ENCODE data around the gene GSG1L2.

The GSG1L2 gene

DNA sequence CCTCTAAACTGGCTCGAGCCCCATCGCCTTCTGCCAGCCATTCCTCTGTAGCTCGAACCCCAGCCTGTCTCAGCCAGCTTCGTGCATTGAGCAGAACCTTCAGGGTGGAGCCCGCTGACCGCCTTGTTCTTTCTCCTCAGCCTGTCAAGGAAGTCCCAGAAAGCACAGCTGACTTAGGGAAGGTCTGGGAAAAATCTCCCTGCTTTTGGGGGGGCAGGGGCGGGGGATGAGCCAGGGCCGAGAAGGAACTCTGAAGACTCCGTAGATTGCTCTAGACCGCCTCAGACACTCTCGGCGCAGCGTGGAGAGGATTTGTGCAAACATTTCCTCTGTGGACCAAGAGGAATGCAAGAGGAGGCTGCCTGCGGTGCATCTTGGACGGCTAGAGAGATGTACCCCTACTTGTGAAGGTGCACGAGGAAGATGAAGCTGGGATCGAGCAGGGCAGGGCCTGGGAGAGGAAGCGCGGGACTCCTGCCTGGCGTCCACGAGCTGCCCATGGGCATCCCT lies 3.8 kb upstream of the GSG1L2 start, which contains the start of gene GLP2R:
GLP2R (plus strand) TSS at position 284 of the 510 bp plus-strand sequence; CDS start at position 424, 140 bp downstream.
- DNase-seq (ENCODE audit: low read depth, low spot score), result no peak

GRCh38 chr17:9824797-9825338 lies 3.0 kb upstream of the GSG1L2 start:
- DNase-seq (ENCODE audit: low read depth, low spot score), result no peak

DNA sequence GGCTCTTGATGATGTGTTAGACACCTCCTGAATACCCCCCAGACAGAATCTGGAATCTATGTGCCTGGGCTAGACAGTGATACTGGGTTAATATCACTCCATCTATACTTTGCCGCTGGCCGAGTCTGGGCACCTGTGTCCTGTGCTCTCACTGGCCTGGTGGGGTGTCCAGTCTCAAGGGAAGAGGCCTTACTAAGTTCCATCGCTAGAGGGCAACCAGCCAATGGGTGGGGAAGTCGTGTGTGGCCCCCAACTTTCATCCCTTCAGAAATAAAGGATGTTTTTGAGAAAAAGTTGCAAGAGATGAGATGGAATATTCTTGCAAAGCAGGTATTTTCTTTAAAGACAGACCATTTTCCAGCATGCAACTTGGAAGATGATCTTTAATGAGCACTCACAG lies 2.2 kb upstream of the GSG1L2 start:
- no peak for DNase-seq (ENCODE audit: low read depth, low spot score)

DNA sequence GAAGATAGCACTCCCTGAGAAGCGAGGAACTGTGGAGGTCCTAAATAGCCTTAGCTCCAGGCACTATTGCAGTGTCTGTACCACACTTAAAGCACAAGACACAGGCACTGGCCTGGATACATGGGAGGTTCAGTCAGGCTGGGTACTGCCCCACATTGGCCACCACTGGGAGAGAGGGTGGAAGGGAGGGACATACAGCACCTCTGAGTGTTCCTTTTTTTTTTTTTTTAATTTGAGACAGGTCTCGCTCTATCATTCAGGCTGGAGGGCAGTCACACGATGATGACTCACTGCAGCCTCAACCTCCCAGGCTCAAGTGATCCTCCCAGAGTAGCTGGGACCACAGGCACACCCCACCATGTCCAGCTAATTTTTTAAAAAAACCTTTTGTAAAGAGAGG lies 1.4 kb downstream of the GSG1L2 start:
- no peak for DNase-seq (ENCODE audit: low read depth, low spot score)

GRCh38 chr17:9818760-9819159 lies 3.1 kb downstream of the GSG1L2 start:
- no peak for DNase-seq (ENCODE audit: low read depth, low spot score)

DNA sequence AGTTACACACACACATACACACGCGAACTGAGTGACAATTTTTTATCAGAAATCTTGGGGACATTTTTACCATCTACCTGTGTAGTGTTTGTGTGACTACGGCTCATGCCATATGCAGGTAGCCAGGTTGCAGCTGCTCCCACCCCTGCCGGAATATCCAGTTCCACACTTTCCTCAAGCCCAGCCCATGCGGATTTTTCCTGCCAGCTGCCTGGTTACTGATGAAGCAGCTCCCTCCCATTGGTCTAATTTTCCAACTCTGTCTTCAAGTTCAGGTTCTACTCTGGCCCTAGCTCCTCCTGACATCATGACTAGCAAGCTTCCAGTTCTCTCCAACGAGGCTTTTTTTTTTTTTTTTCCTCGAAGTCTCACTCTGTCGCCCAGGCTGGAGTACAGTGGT lies 4.8 kb downstream of the GSG1L2 start:
- no peak for DNase-seq (ENCODE audit: low read depth, low spot score)

DNA sequence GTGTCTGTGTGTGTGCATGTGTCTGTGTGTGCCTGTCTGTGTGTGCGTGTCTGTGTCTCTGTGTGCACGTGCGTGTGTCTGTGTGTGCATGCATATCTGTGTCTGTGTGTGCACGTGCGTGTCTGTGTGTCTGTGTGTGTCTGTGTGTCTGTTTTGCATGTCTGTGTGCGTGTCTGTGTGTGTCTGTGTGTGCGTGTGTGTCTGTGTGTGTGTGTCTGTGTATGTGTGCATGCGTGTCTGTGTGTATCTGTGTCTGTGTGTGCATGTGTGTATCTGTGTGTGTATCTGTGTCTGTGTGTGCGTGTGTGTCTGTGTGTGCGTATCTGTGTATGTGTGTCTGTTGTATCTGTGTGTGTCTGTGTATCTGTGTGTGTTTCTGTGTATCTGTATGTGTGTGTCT lies 5.4 kb downstream of the GSG1L2 start:
- no peak for DNase-seq (ENCODE audit: low read depth, low spot score)

DNA sequence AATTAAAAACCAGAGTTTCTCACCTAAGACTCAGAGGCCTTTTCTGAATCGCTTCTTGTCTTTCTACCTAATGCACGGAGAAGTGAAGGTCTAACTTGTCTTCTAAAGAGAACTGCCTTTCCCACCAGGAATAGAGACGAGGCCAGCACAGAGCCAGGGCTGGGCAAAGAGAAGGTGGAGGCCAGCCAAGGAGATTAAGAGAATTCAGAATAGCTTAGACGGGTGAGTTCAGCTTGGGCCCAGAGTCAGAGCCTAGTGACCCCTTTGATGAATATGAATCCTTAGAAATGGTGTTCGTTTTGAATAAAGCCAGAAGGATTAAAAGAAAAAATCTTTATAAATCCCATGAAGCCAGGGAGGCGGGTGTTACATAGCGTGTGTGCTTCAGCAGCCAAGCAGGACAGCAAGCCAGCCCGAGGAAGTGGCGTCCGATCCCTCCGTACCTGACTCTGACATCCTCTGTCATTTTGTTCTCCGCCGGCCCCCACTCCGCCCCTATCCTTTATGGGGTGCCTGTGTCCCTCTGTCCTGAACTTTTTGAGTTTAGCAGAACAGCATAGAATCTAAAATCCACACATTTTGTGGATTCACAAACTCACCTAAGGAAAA lies 7.4 kb downstream of the GSG1L2 start:
- no peak for DNase-seq (ENCODE audit: low read depth, low spot score)

DNA sequence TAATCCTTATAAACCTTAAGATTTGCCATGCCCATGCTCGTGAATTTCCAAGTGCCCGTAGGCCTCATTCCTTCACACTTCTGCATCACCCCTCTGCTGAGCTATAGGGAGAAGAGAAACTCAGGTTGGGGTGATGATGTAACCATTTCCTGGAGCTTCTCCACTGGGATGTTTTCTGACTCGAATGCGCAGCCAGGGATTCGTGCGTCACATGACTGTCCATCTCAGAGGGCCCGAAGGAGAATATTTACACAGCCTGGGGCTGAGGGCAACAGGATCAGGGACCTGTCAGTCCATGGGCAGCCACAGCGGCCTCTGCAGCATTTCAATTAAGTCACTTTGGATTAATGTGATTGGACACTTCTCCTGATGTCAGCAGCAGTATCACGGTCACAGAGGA lies 8.7 kb downstream of the GSG1L2 start:
- DNase-seq (ENCODE audit: low read depth, low spot score), result no peak

DNA sequence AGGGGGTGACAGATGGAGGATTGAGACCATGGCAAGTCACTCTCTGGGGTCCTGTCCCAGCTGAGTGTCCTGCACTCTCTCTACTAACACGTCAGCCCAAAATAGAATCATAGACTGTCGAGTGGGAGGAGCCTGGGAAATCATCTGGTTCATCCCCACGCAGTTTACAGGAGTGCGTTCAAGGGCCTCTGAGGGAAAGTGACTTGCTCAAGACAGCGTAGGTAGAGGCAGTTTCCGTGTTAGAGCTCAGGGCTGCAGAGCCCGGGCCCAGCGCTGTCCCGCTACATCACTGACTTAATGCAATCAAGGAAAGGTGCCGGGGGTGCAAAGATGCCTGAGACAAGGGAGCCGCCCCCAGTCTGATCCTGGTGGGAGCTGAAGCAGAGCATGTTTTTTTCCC lies 10.3 kb downstream of the GSG1L2 start:
- DNase-seq (ENCODE audit: low read depth, low spot score), result no peak

DNA sequence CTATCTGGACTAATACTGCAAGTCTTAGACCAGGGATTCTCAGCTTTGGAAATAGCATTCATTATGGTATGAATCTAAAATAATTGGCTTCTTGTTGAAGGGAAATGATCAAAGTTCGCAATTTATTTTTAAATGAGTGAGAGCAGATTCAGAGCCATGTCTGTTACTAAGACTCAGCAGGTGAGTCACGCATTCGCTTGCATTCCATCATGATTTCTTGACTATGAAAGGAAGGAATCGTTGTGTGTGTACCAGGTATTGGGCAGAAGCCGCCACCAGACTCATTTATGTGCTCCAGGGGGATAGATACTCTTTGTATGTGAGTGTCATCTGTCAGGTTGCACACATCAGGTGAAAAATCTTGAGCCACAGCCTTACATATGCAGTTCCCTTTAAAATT lies 10.8 kb downstream of the GSG1L2 start:
- DNase-seq (ENCODE audit: low read depth, low spot score), result no peak

DNA sequence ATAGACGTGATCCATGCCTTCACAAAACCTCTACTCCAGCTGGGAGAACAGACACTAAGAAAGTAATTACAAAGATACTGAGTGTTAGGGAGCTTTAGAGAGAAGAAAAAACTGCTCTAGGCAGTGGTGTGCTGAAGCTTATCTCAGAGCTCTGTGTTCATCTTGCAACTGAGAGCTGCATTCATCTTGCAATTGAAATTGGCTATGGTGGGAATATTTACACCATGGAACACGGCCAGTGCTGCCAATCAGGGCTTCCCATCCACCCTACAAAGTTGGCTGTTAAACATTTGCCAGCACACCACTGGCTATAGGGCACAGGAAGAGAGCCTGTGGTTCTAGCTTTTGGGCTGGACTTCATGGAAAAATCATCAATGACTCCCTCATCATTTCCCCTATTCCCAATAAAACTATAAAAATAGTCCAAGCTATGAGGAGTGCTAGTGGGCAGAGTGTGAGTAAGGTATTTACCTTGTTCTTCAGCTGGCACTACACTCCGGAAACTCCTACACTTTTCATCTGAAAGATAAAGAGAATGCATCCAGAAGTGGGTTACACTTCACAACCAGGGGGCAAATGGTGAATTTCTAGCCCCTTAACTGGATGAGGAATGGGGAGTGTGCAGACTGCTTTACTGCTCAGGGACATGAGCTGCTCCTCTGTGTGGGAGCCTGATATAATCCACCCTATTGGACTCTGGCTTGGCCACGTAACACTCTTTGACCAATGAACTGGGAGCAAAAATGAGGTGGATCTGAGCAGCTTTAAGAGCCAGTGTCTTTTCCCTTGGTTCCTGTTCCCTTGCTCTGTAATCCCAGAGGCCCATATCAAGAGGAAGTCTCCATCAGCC lies 11.6 kb downstream of the GSG1L2 start:
- DNase-seq (ENCODE audit: low read depth, low spot score), result no peak

- DNase-seq (ENCODE audit: low read depth, low spot score), result no peak
Measured at GRCh38 chr17:9809409-9809808, 12.5 kb downstream of the GSG1L2 start.

DNA sequence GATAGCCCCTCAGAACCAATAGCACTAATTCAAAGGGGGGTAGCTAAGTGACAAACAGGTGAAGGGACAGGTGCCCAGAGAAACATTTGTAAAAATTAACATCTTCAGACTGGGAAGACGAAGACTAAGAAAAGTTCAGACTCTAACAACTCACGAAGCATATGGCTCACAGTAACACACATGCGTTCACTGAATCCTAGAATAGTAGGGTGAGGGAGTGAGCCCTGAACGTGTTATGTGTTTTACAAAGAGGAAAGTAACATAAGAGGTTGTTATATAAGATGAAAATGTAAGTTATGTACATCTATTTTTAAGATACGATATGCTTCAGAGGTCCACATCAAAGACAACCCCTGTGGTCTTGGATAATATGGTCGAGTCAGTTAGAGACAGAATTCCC lies 15.2 kb downstream of the GSG1L2 start:
- DNase-seq (ENCODE audit: low read depth, low spot score), result no peak

DNA sequence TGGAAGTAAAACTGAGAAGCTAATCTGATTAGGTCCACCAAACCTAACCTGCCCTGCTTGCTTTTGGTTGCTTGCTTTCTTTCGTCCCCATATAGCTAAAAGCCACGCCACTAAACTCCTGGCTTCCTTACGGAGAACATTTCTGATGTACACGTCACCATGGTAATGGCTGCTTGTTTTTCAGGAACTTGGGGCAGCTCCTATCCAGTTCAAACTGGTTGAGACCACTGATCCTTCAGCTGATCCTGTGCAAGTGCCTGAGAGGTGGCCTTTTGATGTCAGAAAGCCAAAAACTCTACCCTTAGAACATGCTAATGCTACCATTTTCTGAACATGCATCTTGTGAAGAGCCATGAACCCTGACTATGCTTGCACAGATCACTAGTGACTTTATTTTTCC lies 16.1 kb downstream of the GSG1L2 start:
- no peak for DNase-seq (ENCODE audit: low read depth, low spot score)

- DNase-seq (ENCODE audit: low read depth, low spot score), result no peak
Measured at GRCh38 chr17:9802697-9803096, 19.2 kb downstream of the GSG1L2 start.

DNA sequence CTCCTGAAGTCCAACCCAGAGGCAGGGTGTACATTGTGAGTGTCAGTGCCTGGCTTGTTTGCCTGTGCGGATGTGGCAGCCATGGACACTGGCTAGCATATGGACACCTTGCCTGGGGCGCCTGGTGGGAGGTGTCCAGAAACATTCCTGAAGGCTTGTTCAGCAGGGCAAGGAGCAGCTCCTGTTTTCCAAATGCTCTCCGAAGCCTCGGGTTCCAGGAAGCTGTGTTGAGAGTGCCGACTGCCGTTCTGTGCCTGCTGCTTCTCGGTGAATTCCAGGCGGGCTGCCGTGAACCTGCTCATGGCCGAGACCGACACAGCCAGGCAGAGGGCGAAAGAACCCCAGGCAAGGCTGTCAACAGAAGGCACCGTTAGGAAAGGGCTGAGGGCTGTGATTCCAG lies 19.6 kb downstream of the GSG1L2 start:
- no peak for DNase-seq (ENCODE audit: low read depth, low spot score)

GRCh38 chr17:9801505-9801904 lies 20.4 kb downstream of the GSG1L2 start:
- DNase-seq (ENCODE audit: low read depth, low spot score), result no peak

GRCh38 chr17:9798724-9799123 lies 23.2 kb downstream of the GSG1L2 start:
- no peak for DNase-seq (ENCODE audit: low read depth, low spot score)

- DNase-seq (ENCODE audit: low read depth, low spot score), result no peak
Measured at GRCh38 chr17:9798008-9798407, 23.9 kb downstream of the GSG1L2 start.

GRCh38 chr17:9792181-9792840 lies 29.6 kb downstream of the GSG1L2 start:
- no peak for DNase-seq (ENCODE audit: low read depth, low spot score)
